Astrocyte of the cerebellum (primary cell): ENCODE data around the gene ADAMTS17.

ENCODE experiments used
- DNase-seq: peaks from one replicate; pipeline ENCODE4 v3.0.0-alpha.2; 2011; ENCODE audit warnings: low read depth
- H3K4me3 ChIP-seq: 2 replicates; pipeline ENCODE4 v1.5.1; 2011; ENCODE audit warnings: mild to moderate bottlenecking, low read depth, low read length, moderate library complexity
- in situ Hi-C: cut with HindIII; loops from 2 replicates; pipeline ENCODE4 v1.10.0; 2017; ENCODE audit warnings: low sequenced_read_pairs
- TF ChIP-seq, protein P1 (sequence below): IDR thresholded peaks from 2 replicates; pipeline ENCODE4 v1.5.1; 2012; ENCODE audit warnings: low read length, low read depth, moderate library complexity, mild to moderate bottlenecking; ENCODE audit errors: missing control alignments

The ADAMTS17 gene

DNA sequence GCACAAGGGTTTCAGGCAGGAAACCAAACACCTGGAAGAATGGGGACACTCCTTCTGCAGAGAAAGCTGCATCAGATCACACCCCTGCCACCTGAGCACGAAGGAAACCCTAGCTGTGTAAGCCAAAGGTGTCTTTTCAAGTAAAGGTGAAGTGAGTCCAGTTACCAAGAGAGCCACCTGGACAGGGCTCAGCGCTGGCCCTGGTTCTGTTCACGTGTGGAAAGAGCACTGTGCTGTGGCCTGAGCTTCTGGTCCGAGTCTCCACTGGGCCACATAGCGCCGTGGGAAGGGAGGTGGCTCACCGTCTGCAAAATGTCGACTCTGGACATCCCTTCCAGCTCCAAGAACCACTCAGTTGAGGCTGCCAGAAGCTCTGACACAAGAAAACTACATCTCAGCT is 151.1 kb downstream of the ADAMTS17 start:
- TF ChIP-seq, protein P1, sequence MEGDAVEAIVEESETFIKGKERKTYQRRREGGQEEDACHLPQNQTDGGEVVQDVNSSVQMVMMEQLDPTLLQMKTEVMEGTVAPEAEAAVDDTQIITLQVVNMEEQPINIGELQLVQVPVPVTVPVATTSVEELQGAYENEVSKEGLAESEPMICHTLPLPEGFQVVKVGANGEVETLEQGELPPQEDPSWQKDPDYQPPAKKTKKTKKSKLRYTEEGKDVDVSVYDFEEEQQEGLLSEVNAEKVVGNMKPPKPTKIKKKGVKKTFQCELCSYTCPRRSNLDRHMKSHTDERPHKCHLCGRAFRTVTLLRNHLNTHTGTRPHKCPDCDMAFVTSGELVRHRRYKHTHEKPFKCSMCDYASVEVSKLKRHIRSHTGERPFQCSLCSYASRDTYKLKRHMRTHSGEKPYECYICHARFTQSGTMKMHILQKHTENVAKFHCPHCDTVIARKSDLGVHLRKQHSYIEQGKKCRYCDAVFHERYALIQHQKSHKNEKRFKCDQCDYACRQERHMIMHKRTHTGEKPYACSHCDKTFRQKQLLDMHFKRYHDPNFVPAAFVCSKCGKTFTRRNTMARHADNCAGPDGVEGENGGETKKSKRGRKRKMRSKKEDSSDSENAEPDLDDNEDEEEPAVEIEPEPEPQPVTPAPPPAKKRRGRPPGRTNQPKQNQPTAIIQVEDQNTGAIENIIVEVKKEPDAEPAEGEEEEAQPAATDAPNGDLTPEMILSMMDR, result no peak
- in situ Hi-C loops, result no loop called here
- no peak overlapping the region for H3K4me3 ChIP-seq
- no peak for DNase-seq

- in situ Hi-C loops, result no loop called here
- TF ChIP-seq, protein P1, result no peak
- H3K4me3 ChIP-seq, result no peak overlapping the region
- no peak for DNase-seq
Observed at GRCh38 chr15:100189849-100190248, 151.9 kb downstream of the ADAMTS17 start.

- H3K4me3 ChIP-seq, result no peak overlapping the region
- in situ Hi-C loops, result no loop called here
- TF ChIP-seq, protein P1, result no peak
- no peak for DNase-seq
Observed at GRCh38 chr15:100189319-100189718, 152.5 kb downstream of the ADAMTS17 start.

DNA sequence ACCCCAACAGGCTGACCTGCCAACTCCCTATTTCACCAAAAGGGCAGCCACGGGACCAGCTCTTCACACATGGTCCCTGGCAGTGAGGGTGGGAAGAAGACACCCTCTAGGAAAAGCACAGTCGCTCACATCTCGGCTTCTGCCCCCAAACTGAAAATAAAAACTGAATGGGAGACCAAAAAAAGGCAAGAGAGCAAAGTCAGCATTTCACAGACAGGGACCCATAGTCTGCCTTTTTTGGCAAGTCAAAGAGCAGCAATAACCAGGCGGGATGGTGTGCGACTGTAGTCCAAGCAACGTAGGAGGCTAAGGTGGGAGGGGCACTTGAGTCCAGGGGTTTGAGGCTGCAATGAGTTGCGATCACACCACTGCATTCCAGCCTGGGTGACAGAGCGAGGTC is 154.1 kb downstream of the ADAMTS17 start:
- in situ Hi-C loops, result no loop called here
- no peak overlapping the region for H3K4me3 ChIP-seq
- TF ChIP-seq, protein P1, result no peak
- no peak for DNase-seq

- TF ChIP-seq, protein P1, result no peak
- in situ Hi-C loops, result no loop called here
- H3K4me3 ChIP-seq, result no peak overlapping the region
- no peak for DNase-seq
Observed at GRCh38 chr15:100186960-100187359, 154.8 kb downstream of the ADAMTS17 start.

DNA sequence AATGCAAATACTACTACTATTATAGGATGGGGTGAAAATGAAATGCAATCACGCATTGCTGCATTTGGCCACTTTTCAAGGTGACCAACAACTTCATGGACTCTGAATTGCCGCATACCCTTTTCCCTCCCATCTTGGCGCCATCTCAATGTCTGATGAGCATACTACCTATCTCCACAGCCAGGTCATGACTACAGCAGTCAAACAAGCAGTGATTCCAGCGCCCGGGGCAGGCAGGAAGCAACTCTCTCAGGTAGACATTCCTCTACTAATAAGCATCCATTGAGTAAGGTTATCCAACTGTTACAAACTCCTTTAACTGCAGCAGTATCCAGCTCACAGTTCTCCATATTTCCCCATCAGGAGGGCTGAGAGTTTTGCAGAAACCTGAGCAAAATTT is 155.4 kb downstream of the ADAMTS17 start:
- in situ Hi-C loops, result no loop called here
- no peak for DNase-seq
- TF ChIP-seq, protein P1, result no peak
- H3K4me3 ChIP-seq, result no peak overlapping the region
